ENCODE measurements around the gene KRT73.

The KRT73 gene

DNA sequence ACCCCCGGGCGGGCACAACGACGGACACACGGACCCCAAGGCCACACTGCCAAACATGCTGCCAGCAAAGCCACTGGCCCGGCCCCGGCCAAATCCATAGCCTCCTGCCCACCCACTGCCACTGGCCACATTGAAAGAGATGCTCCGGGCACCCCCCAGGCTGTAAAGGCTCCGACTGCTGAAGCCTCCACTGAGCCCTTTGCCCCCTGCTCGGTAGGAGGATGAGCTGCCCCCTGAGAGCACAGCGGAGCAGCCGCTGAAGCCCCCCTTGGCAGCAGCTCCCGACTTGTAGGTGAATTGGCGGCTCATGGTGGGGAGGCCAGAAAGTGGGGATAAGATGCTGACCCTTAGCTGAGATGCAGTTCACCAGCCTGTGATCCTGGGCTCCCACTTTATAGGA is at the start of gene KRT73:
TSS of gene KRT73 (minus strand) at position 344 of the 400 bp plus-strand sequence. CDS start at position 309, 35 bp downstream.
- Histone ChIP-seq H3K9me3 (ENCODE audit: control insufficient read depth, insufficient read depth, low read length) (no peaks in the 10 kb centered on the region), H3K4me1 (ENCODE audit: control insufficient read depth, insufficient read depth, low read length) (no peaks in the 10 kb centered on the region), H3K27ac (ENCODE audit: low read length) (no peak within 1 kb of the TSS), H3K4me3 (ENCODE audit: low read length) (no peak within 1 kb of the TSS), H3K27me3 (ENCODE audit: control insufficient read depth, insufficient read depth, low read length) (no peaks in the 10 kb centered on the region), H3K36me3 (ENCODE audit: control insufficient read depth, insufficient read depth, low read length) (no peaks in the 10 kb centered on the region)
- DNase-seq (ENCODE audit: low read depth, low spot score), result no peak
- no CpG with 5 or more reads among the region's 14 CpGs for WGBS (ENCODE audit: insufficient coverage, insufficient read length)

DNA sequence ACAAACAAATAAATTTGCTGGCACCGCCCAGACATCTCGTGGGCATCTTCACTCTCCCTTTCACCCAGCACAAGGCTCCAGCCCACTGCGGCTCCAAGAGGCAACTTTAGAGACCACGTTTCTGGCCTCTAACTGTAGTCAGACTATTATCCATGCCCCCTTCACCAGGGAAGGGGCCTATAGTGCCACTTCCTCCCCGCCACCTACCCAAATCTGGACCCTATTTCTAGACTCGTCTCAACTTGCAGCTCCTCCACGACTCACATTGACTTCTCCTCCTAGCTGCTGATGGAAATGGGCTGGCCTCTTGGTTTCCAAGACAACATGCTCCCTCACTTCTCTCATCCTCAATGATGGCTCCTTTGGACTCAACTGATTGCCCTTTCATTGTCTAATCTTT is 49.6 kb upstream of the KRT73 start:
- Histone ChIP-seq H3K27me3 (ENCODE audit: control insufficient read depth, insufficient read depth, low read length) (no peaks in the 10 kb centered on the region), H3K4me1 (ENCODE audit: control insufficient read depth, insufficient read depth, low read length) (no peaks in the 10 kb centered on the region), H3K9me3 (ENCODE audit: control insufficient read depth, insufficient read depth, low read length) (no peaks in the 10 kb centered on the region), H3K36me3 (ENCODE audit: control insufficient read depth, insufficient read depth, low read length) (no peaks in the 10 kb centered on the region), H3K4me3 (ENCODE audit: low read length) (no peak overlapping the region), H3K27ac (ENCODE audit: low read length) (no peak overlapping the region)
- DNase-seq (ENCODE audit: low read depth, low spot score), result no peak
- WGBS (ENCODE audit: insufficient coverage, insufficient read length), result no CpG with 5 or more reads among the region's 7 CpGs

DNA sequence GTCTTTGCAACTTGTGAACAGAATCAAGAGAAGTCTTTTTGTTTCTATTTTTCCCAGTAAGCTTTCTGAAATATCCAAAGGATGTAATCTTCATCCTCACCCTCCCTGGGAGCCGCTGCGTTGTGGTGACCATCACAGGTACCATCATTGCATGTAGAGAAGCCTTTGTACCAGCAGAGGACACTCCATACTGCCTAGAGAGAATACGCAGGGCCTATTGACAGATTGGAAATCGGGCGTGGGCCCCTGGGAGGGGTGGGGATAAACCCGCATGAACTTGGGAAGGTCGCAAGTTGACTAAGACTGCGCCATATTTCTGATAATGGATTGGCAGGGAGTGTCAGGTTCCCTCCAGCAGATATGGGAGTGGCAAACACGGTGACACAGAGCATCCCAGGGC is 49.1 kb upstream of the KRT73 start:
- H3K9me3 ChIP-seq (ENCODE audit: control insufficient read depth, insufficient read depth, low read length), result no peaks in the 10 kb centered on the region
- no peaks in the 10 kb centered on the region for H3K27me3 ChIP-seq (ENCODE audit: control insufficient read depth, insufficient read depth, low read length)
- DNase-seq (ENCODE audit: low read depth, low spot score), result no peak

GRCh38 chr12:52666471-52666870 is 48.1 kb upstream of the KRT73 start:
- no CpG with 5 or more reads among the region's 3 CpGs for WGBS (ENCODE audit: insufficient coverage, insufficient read length)
- H3K27me3 ChIP-seq (ENCODE audit: control insufficient read depth, insufficient read depth, low read length), result no peaks in the 10 kb centered on the region
- H3K4me3 ChIP-seq (ENCODE audit: low read length), result no peak overlapping the region
- H3K36me3 ChIP-seq (ENCODE audit: control insufficient read depth, insufficient read depth, low read length), result no peaks in the 10 kb centered on the region
- no peaks in the 10 kb centered on the region for H3K4me1 ChIP-seq (ENCODE audit: control insufficient read depth, insufficient read depth, low read length)
- no peak overlapping the region for H3K27ac ChIP-seq (ENCODE audit: low read length)
- no peak for DNase-seq (ENCODE audit: low read depth, low spot score)
- H3K9me3 ChIP-seq (ENCODE audit: control insufficient read depth, insufficient read depth, low read length), result no peaks in the 10 kb centered on the region

More for the DNA sequence above, 49.1 kb upstream of the KRT73 start:
- Histone ChIP-seq H3K36me3 (ENCODE audit: control insufficient read depth, insufficient read depth, low read length) (no peaks in the 10 kb centered on the region), H3K4me3 (ENCODE audit: low read length) (no peak overlapping the region), H3K4me1 (ENCODE audit: control insufficient read depth, insufficient read depth, low read length) (no peaks in the 10 kb centered on the region), H3K27ac (ENCODE audit: low read length) (no peak overlapping the region)
- WGBS (ENCODE audit: insufficient coverage, insufficient read length), result no CpG with 5 or more reads among the region's 9 CpGs

DNA sequence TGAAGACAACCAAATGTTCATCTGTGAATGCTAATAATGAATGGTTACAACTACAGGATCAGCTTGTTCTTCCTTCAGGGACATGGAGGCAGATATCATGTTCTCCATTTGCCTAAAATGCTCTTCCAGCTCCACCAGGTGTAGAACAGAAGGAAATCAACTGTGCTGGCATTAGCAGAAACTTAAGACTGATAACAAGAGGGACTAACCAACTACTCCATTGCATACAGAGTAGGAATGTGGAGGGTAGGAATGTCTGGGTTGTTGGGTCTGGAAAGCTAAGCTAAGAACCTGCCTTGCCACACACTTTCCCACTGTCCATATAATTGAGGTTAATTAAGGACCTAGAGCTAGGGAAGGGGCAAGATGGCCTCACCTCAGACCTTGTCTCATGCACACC is 45.1 kb upstream of the KRT73 start:
- Histone ChIP-seq H3K4me1 (ENCODE audit: control insufficient read depth, insufficient read depth, low read length) (no peaks in the 10 kb centered on the region), H3K27ac (ENCODE audit: low read length) (no peak overlapping the region), H3K4me3 (ENCODE audit: low read length) (no peak overlapping the region), H3K36me3 (ENCODE audit: control insufficient read depth, insufficient read depth, low read length) (no peaks in the 10 kb centered on the region), H3K27me3 (ENCODE audit: control insufficient read depth, insufficient read depth, low read length) (no peaks in the 10 kb centered on the region), H3K9me3 (ENCODE audit: control insufficient read depth, insufficient read depth, low read length) (no peaks in the 10 kb centered on the region)
- no peak for DNase-seq (ENCODE audit: low read depth, low spot score)

GRCh38 chr12:52662918-52663229 is 44.5 kb upstream of the KRT73 start:
- Histone ChIP-seq H3K27me3 (ENCODE audit: control insufficient read depth, insufficient read depth, low read length) (no peaks in the 10 kb centered on the region), H3K4me3 (ENCODE audit: low read length) (no peak overlapping the region), H3K4me1 (ENCODE audit: control insufficient read depth, insufficient read depth, low read length) (no peaks in the 10 kb centered on the region), H3K36me3 (ENCODE audit: control insufficient read depth, insufficient read depth, low read length) (no peaks in the 10 kb centered on the region), H3K27ac (ENCODE audit: low read length) (no peak overlapping the region), H3K9me3 (ENCODE audit: control insufficient read depth, insufficient read depth, low read length) (no peaks in the 10 kb centered on the region)
- DNase-seq (ENCODE audit: low read depth, low spot score), result no peak

DNA sequence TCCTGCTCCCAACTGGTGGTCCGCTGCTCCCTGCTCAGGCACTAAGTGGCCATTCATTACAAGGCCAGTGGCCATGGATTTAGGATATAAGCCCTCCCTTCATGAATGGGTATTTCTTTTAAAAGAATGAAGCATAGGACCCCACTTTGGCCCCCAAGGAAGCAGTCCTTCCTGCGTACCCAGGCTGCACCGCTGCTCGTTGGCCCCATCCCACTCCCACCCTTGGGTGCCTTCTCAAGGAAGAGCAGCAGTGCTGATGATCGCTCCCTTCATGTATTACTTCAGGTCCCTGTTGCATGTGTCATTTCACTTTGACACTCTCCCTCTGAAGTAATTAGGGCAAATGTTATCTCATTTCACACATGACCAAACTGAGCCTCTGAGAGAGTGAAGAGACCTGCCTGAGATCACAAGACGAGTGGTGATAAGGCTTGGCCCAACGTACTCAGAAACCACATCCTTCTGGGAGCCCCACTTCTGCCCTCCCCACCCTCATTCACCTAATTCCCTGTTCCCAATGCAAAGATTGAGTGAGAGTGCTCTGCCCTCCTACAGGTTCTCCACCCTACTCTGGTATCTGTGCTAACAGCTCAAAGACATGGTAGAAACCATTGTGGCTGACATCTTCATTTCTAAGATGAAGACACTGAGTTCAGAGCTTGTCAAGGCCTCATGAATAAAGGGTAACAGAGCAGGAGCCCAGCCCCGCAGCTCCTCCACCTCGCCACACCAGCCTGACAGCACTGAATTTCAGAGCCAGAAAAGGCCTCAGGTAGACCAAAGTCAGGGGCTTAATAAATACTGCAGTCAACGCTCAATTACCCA is 43.9 kb upstream of the KRT73 start:
- WGBS (ENCODE audit: insufficient coverage, insufficient read length), result no CpG with 5 or more reads among the region's 10 CpGs
- Histone ChIP-seq H3K36me3 (ENCODE audit: control insufficient read depth, insufficient read depth, low read length) (no peaks in the 10 kb centered on the region), H3K27ac (ENCODE audit: low read length) (no peak overlapping the region), H3K4me3 (ENCODE audit: low read length) (no peak overlapping the region), H3K27me3 (ENCODE audit: control insufficient read depth, insufficient read depth, low read length) (no peaks in the 10 kb centered on the region), H3K4me1 (ENCODE audit: control insufficient read depth, insufficient read depth, low read length) (no peaks in the 10 kb centered on the region), H3K9me3 (ENCODE audit: control insufficient read depth, insufficient read depth, low read length) (no peaks in the 10 kb centered on the region)
- no peak for DNase-seq (ENCODE audit: low read depth, low spot score)

DNA sequence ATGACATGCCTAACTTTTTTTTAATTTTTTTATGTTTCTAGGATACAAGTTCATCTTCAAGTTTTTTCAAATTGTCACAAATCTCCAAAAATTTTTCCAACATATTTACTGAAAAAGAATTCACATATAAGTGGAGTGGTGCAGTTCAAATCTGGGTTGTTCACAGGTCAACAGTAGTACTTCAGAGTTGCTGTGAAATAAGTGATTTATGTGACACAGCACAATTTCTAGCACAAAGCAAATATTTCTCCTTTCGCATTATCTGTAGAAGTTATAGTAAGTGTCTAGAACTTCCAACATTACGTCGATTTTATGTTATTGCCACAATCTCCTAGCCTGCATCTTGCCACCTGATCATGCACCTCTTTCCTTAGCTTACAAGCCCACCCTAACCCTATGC is 43.3 kb upstream of the KRT73 start:
- Histone ChIP-seq H3K36me3 (ENCODE audit: control insufficient read depth, insufficient read depth, low read length) (no peaks in the 10 kb centered on the region), H3K9me3 (ENCODE audit: control insufficient read depth, insufficient read depth, low read length) (no peaks in the 10 kb centered on the region), H3K27ac (ENCODE audit: low read length) (no peak overlapping the region), H3K27me3 (ENCODE audit: control insufficient read depth, insufficient read depth, low read length) (no peaks in the 10 kb centered on the region), H3K4me1 (ENCODE audit: control insufficient read depth, insufficient read depth, low read length) (no peaks in the 10 kb centered on the region), H3K4me3 (ENCODE audit: low read length) (no peak overlapping the region)
- no CpG with 5 or more reads among the region's 3 CpGs for WGBS (ENCODE audit: insufficient coverage, insufficient read length)
- DNase-seq (ENCODE audit: low read depth, low spot score), result no peak

DNA sequence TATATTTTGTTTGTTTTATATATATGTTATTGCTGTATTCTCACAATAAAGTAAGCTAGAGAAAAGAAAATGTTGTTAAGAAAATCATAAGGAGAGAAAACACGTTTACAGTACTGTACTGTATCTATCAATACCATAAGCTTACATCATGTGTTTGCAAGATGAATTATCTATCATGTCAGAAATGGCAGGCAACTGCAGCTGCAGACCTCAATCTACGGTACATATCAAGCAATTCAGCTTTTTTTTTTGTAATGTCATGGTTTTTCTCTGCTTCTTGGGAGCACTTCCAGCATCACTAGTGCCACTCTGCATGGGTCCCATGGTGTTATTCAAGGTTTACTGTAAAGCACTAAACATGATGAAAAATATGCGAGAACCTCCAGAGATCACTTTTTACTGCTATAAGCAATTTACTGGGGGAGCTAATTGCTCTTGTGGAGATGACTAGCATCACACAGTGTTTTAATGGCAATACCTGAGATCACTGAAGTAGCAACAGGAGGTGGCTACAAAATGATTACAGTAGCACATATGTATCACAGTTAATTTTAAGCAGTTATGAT is 42.7 kb upstream of the KRT73 start:
- DNase-seq (ENCODE audit: low read depth, low spot score), result no peak
- Histone ChIP-seq H3K36me3 (ENCODE audit: control insufficient read depth, insufficient read depth, low read length) (no peaks in the 10 kb centered on the region), H3K9me3 (ENCODE audit: control insufficient read depth, insufficient read depth, low read length) (no peaks in the 10 kb centered on the region), H3K4me1 (ENCODE audit: control insufficient read depth, insufficient read depth, low read length) (no peaks in the 10 kb centered on the region), H3K27me3 (ENCODE audit: control insufficient read depth, insufficient read depth, low read length) (no peaks in the 10 kb centered on the region), H3K27ac (ENCODE audit: low read length) (no peak overlapping the region), H3K4me3 (ENCODE audit: low read length) (no peak overlapping the region)
- no CpG with 5 or more reads among the region's 3 CpGs for WGBS (ENCODE audit: insufficient coverage, insufficient read length)

DNA sequence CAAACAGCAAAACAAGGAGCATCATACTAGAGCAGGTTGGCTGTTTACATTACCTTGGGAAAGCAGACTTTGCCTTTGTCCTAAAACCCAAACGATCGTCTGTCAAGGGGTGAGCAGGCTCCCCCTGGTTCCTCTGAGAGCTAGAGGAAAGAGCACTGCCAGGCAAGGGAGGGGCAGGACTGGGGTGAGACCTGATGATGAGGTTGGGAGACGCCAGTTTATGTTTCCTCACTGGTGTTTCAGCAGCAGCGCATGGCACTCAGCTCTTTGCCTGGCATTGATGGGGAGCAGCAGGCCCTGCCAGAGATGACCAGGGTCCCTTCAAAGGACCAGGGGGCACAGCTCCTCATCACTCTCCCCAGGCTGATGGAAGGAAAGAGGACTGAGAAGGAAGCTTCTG is 41.6 kb upstream of the KRT73 start:
- H3K27ac ChIP-seq (ENCODE audit: low read length), result no peak overlapping the region
- no CpG with 5 or more reads among the region's 4 CpGs for WGBS (ENCODE audit: insufficient coverage, insufficient read length)
- no peaks in the 10 kb centered on the region for H3K27me3 ChIP-seq (ENCODE audit: control insufficient read depth, insufficient read depth, low read length)
- H3K4me3 ChIP-seq (ENCODE audit: low read length), result no peak overlapping the region
- H3K36me3 ChIP-seq (ENCODE audit: control insufficient read depth, insufficient read depth, low read length), result no peaks in the 10 kb centered on the region
- no peak for DNase-seq (ENCODE audit: low read depth, low spot score)
- H3K4me1 ChIP-seq (ENCODE audit: control insufficient read depth, insufficient read depth, low read length), result no peaks in the 10 kb centered on the region
- H3K9me3 ChIP-seq (ENCODE audit: control insufficient read depth, insufficient read depth, low read length), result no peaks in the 10 kb centered on the region

GRCh38 chr12:52659395-52659794 is 41.0 kb upstream of the KRT73 start:
- no peak for DNase-seq (ENCODE audit: low read depth, low spot score)
- H3K4me3 ChIP-seq (ENCODE audit: low read length), result no peak overlapping the region
- H3K4me1 ChIP-seq (ENCODE audit: control insufficient read depth, insufficient read depth, low read length), result no peaks in the 10 kb centered on the region
- no peaks in the 10 kb centered on the region for H3K9me3 ChIP-seq (ENCODE audit: control insufficient read depth, insufficient read depth, low read length)
- H3K27me3 ChIP-seq (ENCODE audit: control insufficient read depth, insufficient read depth, low read length), result no peaks in the 10 kb centered on the region
- no CpG with 5 or more reads among the region's 7 CpGs for WGBS (ENCODE audit: insufficient coverage, insufficient read length)
- no peaks in the 10 kb centered on the region for H3K36me3 ChIP-seq (ENCODE audit: control insufficient read depth, insufficient read depth, low read length)
- no peak overlapping the region for H3K27ac ChIP-seq (ENCODE audit: low read length)

All from iPS DF 6.9 (cell line).